ENCODE results near the gene NBPF6. TPM values are rescaled to one million over a fixed set of nuclear protein-coding genes. Genes with fewer than 3 reads are reported as not detected.
"Not testable (repeated sequence)": the region's sequence is repeated elsewhere in the genome, so short reads cannot be mapped to it uniquely, and the experiment has no call there.

The NBPF6 gene
- total RNA-seq = not detected in 2 replicates
- not detected for total RNA-seq (2013)
- polyA plus RNA-seq = not detected in 2 replicates
- polyA minus RNA-seq = not detected in 2 replicates

DNA sequence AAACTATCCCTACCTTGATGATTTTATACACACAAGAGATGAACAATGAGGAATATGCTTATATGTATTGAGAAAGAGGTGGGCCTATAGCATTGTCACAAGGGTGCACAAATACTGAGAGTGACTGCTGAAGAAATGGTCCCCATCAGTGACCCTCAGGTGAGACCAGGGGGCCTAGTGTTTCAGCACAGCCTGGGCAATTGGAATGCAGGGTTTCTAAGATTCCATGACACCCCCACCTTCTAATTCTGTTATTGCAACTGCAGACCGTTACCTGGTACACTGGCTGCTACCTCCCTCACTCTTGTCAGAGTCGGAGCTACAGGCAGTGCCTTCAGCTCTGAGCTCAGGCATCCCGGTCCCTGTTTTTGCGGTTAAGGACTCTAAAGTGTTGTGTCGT, at the start of gene NBPF6:
TSS of gene NBPF6 (plus strand) at position 301 of the 400 bp plus-strand sequence. CDS start 259 bp downstream, outside the sequence.
- POLR2A ChIA-PET; H3K4me2 ChIP-seq (replicated peaks; ENCODE audit: low read depth, low read length, poor library complexity, severe bottlenecking); H4K20me1 ChIP-seq (ENCODE audit: control insufficient read depth, insufficient read depth, low read length, poor library complexity, severe bottlenecking); H3K4me3 ChIP-seq (ENCODE audit: control extremely low read depth in 1 of 5, extremely low read depth in 1 of 5, insufficient read depth in 1 of 5, low read depth in 2 of 5, low read length in 4 of 5); H3K4me1 Mint-ChIP-seq; intact Hi-C loops (cut with micrococcal nuclease); H3K4me3 Mint-ChIP-seq; CTCF ChIA-PET; H3K4me1 ChIP-seq (ENCODE audit: control insufficient read depth in 2 of 2, insufficient read depth in 2 of 2, low read length in 2 of 2); H3K27ac Mint-ChIP-seq; H3K27me3 ChIP-seq (replicated peaks in 1 of 4; ENCODE audit: control extremely low read depth in 1 of 4, control insufficient read depth in 3 of 4, insufficient read depth in 4 of 4, low read length in 3 of 4); H3K9me3 Mint-ChIP-seq (ENCODE audit: insufficient read depth); H2AFZ ChIP-seq (ENCODE audit: insufficient read depth, low read depth, low read length, poor library complexity, severe bottlenecking); H3K27me3 Mint-ChIP-seq; H3K27ac ChIP-seq (ENCODE audit: low read length in 2 of 2); H3K79me2 ChIP-seq (ENCODE audit: control insufficient read depth, insufficient read depth, low read length); H3K9me3 ChIP-seq (ENCODE audit: control extremely low read depth in 1 of 3, control insufficient read depth in 2 of 3, insufficient read depth in 1 of 3, low read length in 2 of 3); H3K9ac ChIP-seq (ENCODE audit: low read length); ATAC-seq (ENCODE audit: low read depth); DNase-seq; H3K36me3 ChIP-seq (replicated peaks in 1 of 2; ENCODE audit: control extremely low read depth in 1 of 2, control insufficient read depth in 1 of 2, extremely low read depth in 1 of 2, insufficient read depth in 2 of 2, low read length in 1 of 2): not testable (repeated sequence)
- no CpG with 5 or more reads among the region's 5 CpGs for WGBS (ENCODE audit: insufficient coverage)

- intact Hi-C loops (cut with micrococcal nuclease); DNase-seq; H3K4me1 ChIP-seq (ENCODE audit: control insufficient read depth in 2 of 2, insufficient read depth in 2 of 2, low read length in 2 of 2); CTCF ChIA-PET; H2AFZ ChIP-seq (ENCODE audit: insufficient read depth, low read depth, low read length, poor library complexity, severe bottlenecking); H3K9me3 Mint-ChIP-seq (ENCODE audit: insufficient read depth); H3K9me3 ChIP-seq (ENCODE audit: control extremely low read depth in 1 of 3, control insufficient read depth in 2 of 3, insufficient read depth in 1 of 3, low read length in 2 of 3); H3K27me3 ChIP-seq (replicated peaks in 1 of 4; ENCODE audit: control extremely low read depth in 1 of 4, control insufficient read depth in 3 of 4, insufficient read depth in 4 of 4, low read length in 3 of 4); H3K36me3 ChIP-seq (replicated peaks in 1 of 2; ENCODE audit: control extremely low read depth in 1 of 2, control insufficient read depth in 1 of 2, extremely low read depth in 1 of 2, insufficient read depth in 2 of 2, low read length in 1 of 2); H3K9ac ChIP-seq (ENCODE audit: low read length); H3K27me3 Mint-ChIP-seq; H3K4me3 ChIP-seq (ENCODE audit: control extremely low read depth in 1 of 5, extremely low read depth in 1 of 5, insufficient read depth in 1 of 5, low read depth in 2 of 5, low read length in 4 of 5); H3K4me3 Mint-ChIP-seq; H3K4me1 Mint-ChIP-seq; ATAC-seq (ENCODE audit: low read depth); H3K4me2 ChIP-seq (replicated peaks; ENCODE audit: low read depth, low read length, poor library complexity, severe bottlenecking); H3K79me2 ChIP-seq (ENCODE audit: control insufficient read depth, insufficient read depth, low read length); H3K27ac Mint-ChIP-seq; H3K27ac ChIP-seq (ENCODE audit: low read length in 2 of 2); H4K20me1 ChIP-seq (ENCODE audit: control insufficient read depth, insufficient read depth, low read length, poor library complexity, severe bottlenecking); POLR2A ChIA-PET: not testable (repeated sequence)
- WGBS (ENCODE audit: insufficient coverage) = no CpG with 5 or more reads among the region's 6 CpGs
Measured at GRCh38 chr1:108411098-108411833, 38.9 kb upstream of the NBPF6 start.

GRCh38 chr1:108420129-108420528, 30.0 kb upstream of the NBPF6 start:
- H3K79me2 ChIP-seq (ENCODE audit: control insufficient read depth, insufficient read depth, low read length); intact Hi-C loops (cut with micrococcal nuclease); H3K4me2 ChIP-seq (replicated peaks; ENCODE audit: low read depth, low read length, poor library complexity, severe bottlenecking); DNase-seq; H3K4me1 Mint-ChIP-seq; H3K9ac ChIP-seq (ENCODE audit: low read length); H3K9me3 Mint-ChIP-seq (ENCODE audit: insufficient read depth); H3K36me3 ChIP-seq (replicated peaks in 1 of 2; ENCODE audit: control extremely low read depth in 1 of 2, control insufficient read depth in 1 of 2, extremely low read depth in 1 of 2, insufficient read depth in 2 of 2, low read length in 1 of 2); CTCF ChIA-PET; H3K4me3 Mint-ChIP-seq; H3K4me1 ChIP-seq (ENCODE audit: control insufficient read depth in 2 of 2, insufficient read depth in 2 of 2, low read length in 2 of 2); H3K27me3 Mint-ChIP-seq; H3K27ac Mint-ChIP-seq; H3K27me3 ChIP-seq (replicated peaks in 1 of 4; ENCODE audit: control extremely low read depth in 1 of 4, control insufficient read depth in 3 of 4, insufficient read depth in 4 of 4, low read length in 3 of 4); H3K27ac ChIP-seq (ENCODE audit: low read length in 2 of 2); ATAC-seq (ENCODE audit: low read depth); H4K20me1 ChIP-seq (ENCODE audit: control insufficient read depth, insufficient read depth, low read length, poor library complexity, severe bottlenecking); H3K9me3 ChIP-seq (ENCODE audit: control extremely low read depth in 1 of 3, control insufficient read depth in 2 of 3, insufficient read depth in 1 of 3, low read length in 2 of 3); POLR2A ChIA-PET; H2AFZ ChIP-seq (ENCODE audit: insufficient read depth, low read depth, low read length, poor library complexity, severe bottlenecking); H3K4me3 ChIP-seq (ENCODE audit: control extremely low read depth in 1 of 5, extremely low read depth in 1 of 5, insufficient read depth in 1 of 5, low read depth in 2 of 5, low read length in 4 of 5): not testable (repeated sequence)
- no CpG with 5 or more reads among the region's 5 CpGs for WGBS (ENCODE audit: insufficient coverage)

DNA sequence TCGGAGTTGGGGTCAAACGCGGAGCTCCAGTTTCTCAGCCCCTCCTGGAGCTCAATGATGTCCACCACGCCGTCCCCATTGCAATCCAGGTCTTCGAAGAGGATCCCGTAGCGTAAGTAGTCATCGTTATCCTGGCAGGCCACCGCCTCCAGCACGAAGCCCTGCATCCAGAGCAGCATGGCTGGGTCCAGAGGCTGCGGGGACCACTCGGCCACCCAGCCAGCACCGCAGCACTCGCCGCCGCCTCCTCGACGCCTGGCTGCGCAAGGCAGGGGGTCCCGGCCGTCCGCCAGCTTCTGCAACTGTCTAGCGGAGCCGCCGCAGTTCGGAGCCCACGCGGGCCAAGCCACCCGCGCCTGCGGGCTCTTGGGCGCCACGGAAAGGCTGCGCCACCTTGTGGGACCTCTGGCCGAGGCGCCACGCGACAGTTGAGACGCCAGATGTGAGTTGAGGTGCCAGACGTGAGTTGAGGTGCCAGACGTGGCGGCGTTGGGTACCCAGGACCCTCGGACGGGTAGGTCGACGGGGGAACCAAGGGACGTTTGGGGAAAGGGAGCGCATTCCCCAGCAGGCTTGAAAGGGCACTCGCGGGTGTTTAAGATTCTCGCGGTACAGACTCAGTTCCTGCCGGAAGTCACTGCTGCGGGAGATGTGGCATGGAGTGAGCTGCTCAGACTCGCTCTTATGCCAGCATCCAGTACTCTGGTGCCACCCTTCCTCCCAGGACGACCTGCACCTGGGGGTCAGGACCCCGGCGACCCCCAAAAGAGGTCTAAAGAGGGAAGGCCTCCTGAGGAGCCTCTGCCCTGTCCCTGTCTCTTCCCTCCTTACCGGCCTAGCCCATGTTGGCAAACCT, 28.9 kb upstream of the NBPF6 start:
- H3K4me2 ChIP-seq (replicated peaks; ENCODE audit: low read depth, low read length, poor library complexity, severe bottlenecking); H3K9me3 ChIP-seq (ENCODE audit: control extremely low read depth in 1 of 3, control insufficient read depth in 2 of 3, insufficient read depth in 1 of 3, low read length in 2 of 3); H3K4me3 Mint-ChIP-seq; H3K9ac ChIP-seq (ENCODE audit: low read length); H3K9me3 Mint-ChIP-seq (ENCODE audit: insufficient read depth); H3K79me2 ChIP-seq (ENCODE audit: control insufficient read depth, insufficient read depth, low read length); H3K4me3 ChIP-seq (ENCODE audit: control extremely low read depth in 1 of 5, extremely low read depth in 1 of 5, insufficient read depth in 1 of 5, low read depth in 2 of 5, low read length in 4 of 5); H2AFZ ChIP-seq (ENCODE audit: insufficient read depth, low read depth, low read length, poor library complexity, severe bottlenecking); H3K4me1 ChIP-seq (ENCODE audit: control insufficient read depth in 2 of 2, insufficient read depth in 2 of 2, low read length in 2 of 2); H3K36me3 ChIP-seq (replicated peaks in 1 of 2; ENCODE audit: control extremely low read depth in 1 of 2, control insufficient read depth in 1 of 2, extremely low read depth in 1 of 2, insufficient read depth in 2 of 2, low read length in 1 of 2); H3K4me1 Mint-ChIP-seq; H3K27me3 ChIP-seq (replicated peaks in 1 of 4; ENCODE audit: control extremely low read depth in 1 of 4, control insufficient read depth in 3 of 4, insufficient read depth in 4 of 4, low read length in 3 of 4); DNase-seq; POLR2A ChIA-PET; CTCF ChIA-PET; H3K27ac Mint-ChIP-seq; intact Hi-C loops (cut with micrococcal nuclease); H4K20me1 ChIP-seq (ENCODE audit: control insufficient read depth, insufficient read depth, low read length, poor library complexity, severe bottlenecking); H3K27ac ChIP-seq (ENCODE audit: low read length in 2 of 2); H3K27me3 Mint-ChIP-seq: not testable (repeated sequence)
- peak; percentile 43 for ATAC-seq (ENCODE audit: low read depth)
- WGBS (ENCODE audit: insufficient coverage) = no CpG with 5 or more reads among the region's 61 CpGs
